HepG2 (cell line): ENCODE data around the gene RMND5A. TPM values are rescaled to one million over a fixed set of nuclear protein-coding genes. Genes with fewer than 3 reads are reported as not detected.

Experiments
- ETV6 ChIP-seq: sonication (generic); formaldehyde crosslinking; conservative IDR thresholded peaks from 2 replicates; pipeline ENCODE4 v1.4.0; 2020; ENCODE audit warnings: missing genetic modification reagents
- MAF1 ChIP-seq: sonication (generic); formaldehyde crosslinking; IDR thresholded peaks from 2 replicates; pipeline ENCODE4 v1.5.0; 2020; ENCODE audit warnings: missing genetic modification reagents, borderline replicate concordance
- ZNF460 ChIP-seq: sonication (generic); formaldehyde crosslinking; IDR thresholded peaks from 2 replicates; pipeline ENCODE4 v1.5.1; 2020; ENCODE audit warnings: missing genetic modification reagents, mild to moderate bottlenecking, borderline replicate concordance
- ZNF577 ChIP-seq: sonication (generic); formaldehyde crosslinking; IDR thresholded peaks from 2 replicates; pipeline ENCODE4 v1.4.0; 2020; ENCODE audit warnings: mild to moderate bottlenecking, low read depth, missing genetic modification reagents, borderline replicate concordance
- polyA plus RNA-seq, 8 experiments: library from polyadenylated mRNA; depleted of rRNA in 3 of 8; stranded (reverse) in 7 of 8; unstranded in 1 of 8; fragments of >200 nt; fragmentation: Illumina TruSeq in 4 of 8; extraction: Trizol in 4 of 8; gene quantifications; 2 replicates each; pipeline versions ENCODE4 v1.2.1 to v1.2.3, GENCODE V29; 2011 to 2016; ENCODE audit warnings: low read depth in 4 of 8, missing spikeins in 1 of 8, mixed read lengths in 1 of 8; ENCODE audit not compliant: insufficient read depth in 1 of 8
- total RNA-seq, 5 experiments: library from RNA; depleted of rRNA; stranded (reverse); fragments of >200 nt; fragmentation: Illumina TruSeq; extraction: Trizol; gene quantifications; 2 replicates each; pipeline ENCODE4 v1.2.3, GENCODE V29; 2016; ENCODE audit warnings: low read depth in 1 of 5
- TF ChIP-seq, protein P1 (sequence below): sonication (generic); formaldehyde crosslinking; IDR thresholded peaks from 2 replicates; pipeline ENCODE4; 2020; ENCODE audit warnings: missing genetic modification reagents, mild to moderate bottlenecking, borderline replicate concordance
- TF ChIP-seq, protein P2 (sequence below): IDR thresholded peaks from 2 replicates; pipeline ENCODE4 v1.6.1; 2016; ENCODE audit warnings: low read depth
- TF ChIP-seq, protein P3 (sequence below): sonication (generic); formaldehyde crosslinking; IDR thresholded peaks from 2 replicates; pipeline ENCODE4 v1.4.0; 2020; ENCODE audit warnings: mild to moderate bottlenecking, missing genetic modification reagents
- TF ChIP-seq, protein P4 (sequence below): sonication (generic); formaldehyde crosslinking; IDR thresholded peaks from 2 replicates; pipeline ENCODE4 v1.4.0; 2020; ENCODE audit warnings: missing genetic modification reagents

RMND5A gene
- total and polyA plus RNA-seq, 2 of the 13 experiments (the other 11 are each of a cell fraction or from before 2014, with no cell fraction given): 31.0 to 66.4 TPM

DNA sequence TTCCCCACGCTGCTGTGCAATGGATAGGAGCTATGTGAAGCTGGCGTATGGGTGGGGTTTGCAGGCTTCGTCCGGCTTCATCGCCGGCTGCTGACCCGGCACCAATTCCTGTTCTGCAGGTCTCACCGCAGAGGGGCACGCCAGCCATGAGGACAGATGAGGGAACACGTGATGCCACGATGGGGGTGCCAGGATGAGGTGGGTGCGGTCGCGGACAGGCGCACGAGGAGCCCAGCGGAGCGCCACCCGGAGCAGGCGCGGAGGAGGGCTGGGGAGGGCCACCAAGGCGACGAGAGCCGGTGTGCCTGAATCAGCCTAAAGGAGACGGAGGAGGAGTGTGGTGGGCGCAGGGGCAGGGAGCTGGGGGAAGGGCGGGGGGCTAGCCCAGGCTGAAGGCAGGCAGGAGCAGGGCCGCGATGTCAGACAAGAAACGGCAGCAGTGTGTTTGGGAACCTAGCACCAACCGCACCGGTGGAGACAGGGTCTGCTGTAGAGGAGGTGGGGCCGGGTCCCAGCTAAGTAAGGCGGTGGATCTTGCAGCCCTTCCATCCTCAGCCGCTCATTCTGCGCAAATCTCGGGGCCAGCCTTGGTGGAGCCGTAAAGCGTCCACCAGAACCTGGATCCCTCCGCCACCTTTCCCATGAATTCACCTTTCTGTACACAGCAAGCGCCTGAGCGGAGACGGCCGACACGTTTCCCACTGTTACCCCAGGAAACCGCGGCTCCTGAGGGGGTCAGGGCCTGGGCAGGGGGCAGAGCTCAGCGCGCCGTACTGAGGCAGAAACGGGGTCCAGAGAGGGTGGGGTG lies 87.6 kb downstream of the RMND5A start (continued):
- TF ChIP-seq, protein P1, sequence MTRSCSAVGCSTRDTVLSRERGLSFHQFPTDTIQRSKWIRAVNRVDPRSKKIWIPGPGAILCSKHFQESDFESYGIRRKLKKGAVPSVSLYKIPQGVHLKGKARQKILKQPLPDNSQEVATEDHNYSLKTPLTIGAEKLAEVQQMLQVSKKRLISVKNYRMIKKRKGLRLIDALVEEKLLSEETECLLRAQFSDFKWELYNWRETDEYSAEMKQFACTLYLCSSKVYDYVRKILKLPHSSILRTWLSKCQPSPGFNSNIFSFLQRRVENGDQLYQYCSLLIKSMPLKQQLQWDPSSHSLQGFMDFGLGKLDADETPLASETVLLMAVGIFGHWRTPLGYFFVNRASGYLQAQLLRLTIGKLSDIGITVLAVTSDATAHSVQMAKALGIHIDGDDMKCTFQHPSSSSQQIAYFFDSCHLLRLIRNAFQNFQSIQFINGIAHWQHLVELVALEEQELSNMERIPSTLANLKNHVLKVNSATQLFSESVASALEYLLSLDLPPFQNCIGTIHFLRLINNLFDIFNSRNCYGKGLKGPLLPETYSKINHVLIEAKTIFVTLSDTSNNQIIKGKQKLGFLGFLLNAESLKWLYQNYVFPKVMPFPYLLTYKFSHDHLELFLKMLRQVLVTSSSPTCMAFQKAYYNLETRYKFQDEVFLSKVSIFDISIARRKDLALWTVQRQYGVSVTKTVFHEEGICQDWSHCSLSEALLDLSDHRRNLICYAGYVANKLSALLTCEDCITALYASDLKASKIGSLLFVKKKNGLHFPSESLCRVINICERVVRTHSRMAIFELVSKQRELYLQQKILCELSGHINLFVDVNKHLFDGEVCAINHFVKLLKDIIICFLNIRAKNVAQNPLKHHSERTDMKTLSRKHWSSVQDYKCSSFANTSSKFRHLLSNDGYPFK (CRISPR knock-in tag): peak; percentile 61
- TF ChIP-seq, protein P2, sequence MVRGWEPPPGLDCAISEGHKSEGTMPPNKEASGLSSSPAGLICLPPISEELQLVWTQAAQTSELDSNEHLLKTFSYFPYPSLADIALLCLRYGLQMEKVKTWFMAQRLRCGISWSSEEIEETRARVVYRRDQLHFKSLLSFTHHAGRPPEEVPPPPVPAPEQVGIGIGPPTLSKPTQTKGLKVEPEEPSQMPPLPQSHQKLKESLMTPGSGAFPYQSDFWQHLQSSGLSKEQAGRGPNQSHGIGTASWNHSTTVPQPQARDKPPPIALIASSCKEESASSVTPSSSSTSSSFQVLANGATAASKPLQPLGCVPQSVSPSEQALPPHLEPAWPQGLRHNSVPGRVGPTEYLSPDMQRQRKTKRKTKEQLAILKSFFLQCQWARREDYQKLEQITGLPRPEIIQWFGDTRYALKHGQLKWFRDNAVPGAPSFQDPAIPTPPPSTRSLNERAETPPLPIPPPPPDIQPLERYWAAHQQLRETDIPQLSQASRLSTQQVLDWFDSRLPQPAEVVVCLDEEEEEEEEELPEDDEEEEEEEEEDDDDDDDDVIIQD: no peak
- TF ChIP-seq ETV6 (CRISPR knock-in tag) (0 out of 2 replicates have a peak, but pooled peaks have one; percentile 61), MAF1 (0 out of 2 replicates have a peak, but pooled peaks have one; percentile 10), ZNF577 (CRISPR knock-in tag) (no peak), ZNF460 (CRISPR knock-in tag) (no peak)
- TF ChIP-seq, protein P3, sequence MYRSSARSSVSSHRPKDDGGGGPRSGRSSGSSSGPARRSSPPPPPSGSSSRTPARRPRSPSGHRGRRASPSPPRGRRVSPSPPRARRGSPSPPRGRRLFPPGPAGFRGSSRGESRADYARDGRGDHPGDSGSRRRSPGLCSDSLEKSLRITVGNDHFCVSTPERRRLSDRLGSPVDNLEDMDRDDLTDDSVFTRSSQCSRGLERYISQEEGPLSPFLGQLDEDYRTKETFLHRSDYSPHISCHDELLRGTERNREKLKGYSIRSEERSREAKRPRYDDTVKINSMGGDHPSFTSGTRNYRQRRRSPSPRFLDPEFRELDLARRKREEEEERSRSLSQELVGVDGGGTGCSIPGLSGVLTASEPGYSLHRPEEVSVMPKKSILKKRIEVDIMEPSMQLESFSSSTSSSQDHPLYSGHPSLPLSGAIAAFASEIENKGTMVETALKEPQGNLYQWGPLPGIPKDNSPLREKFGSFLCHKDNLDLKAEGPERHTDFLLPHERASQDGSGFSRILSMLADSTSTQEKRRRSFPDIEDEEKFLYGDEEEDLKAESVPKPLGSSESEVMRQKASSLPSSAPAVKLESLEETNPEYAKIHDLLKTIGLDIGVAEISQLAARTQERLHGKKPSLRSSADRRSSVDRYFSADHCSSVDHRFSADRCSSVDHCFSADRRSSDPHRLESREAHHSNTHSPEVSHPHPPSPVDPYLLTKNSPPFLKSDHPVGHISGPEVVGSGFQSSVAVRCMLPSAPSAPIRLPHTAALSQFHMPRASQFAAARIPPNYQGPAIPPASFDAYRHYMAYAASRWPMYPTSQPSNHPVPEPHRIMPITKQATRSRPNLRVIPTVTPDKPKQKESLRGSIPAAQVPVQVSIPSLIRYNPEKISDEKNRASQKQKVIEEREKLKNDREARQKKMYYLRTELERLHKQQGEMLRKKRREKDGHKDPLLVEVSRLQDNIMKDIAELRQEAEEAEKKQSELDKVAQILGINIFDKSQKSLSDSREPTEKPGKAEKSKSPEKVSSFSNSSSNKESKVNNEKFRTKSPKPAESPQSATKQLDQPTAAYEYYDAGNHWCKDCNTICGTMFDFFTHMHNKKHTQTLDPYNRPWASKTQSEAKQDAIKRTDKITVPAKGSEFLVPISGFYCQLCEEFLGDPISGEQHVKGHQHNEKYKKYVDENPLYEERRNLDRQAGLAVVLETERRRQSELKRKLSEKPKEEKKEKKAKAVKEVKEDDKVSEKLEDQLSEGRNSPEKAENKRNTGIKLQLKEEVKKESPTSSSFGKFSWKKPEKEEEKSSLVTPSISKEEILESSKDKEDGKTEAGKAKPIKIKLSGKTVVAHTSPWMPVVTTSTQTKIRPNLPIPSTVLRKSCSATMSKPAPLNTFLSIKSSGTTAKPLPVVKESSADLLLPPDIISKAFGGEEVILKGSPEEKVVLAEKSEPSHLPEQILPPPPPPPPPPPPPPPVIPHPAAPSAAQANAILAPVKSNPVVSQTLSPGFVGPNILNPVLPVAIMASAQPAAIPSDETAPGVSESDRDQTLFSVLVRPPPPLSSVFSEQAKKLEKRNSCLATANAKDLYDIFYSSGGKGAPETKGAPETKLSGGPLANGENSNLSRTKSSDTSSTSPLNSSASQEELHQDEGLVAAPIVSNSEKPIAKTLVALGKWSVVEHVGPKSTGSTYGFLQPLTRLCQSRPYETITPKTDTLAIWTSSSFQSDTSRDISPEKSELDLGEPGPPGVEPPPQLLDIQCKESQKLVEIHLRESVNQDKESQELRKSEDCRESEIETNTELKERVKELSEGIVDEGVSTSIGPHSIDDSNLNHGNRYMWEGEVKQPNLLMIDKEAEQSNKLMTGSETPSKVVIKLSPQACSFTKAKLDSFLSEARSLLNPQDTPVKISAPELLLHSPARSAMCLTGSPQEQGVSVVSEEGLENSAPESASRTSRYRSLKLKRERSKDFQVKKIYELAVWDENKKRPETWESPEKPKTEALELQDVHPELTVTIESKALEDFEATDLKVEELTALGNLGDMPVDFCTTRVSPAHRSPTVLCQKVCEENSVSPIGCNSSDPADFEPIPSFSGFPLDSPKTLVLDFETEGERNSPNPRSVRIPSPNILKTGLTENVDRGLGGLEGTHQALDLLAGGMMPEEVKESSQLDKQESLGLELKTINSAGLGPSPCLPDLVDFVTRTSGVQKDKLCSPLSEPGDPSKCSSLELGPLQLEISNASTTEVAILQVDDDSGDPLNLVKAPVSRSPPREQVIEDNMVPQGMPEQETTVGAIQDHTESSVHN (CRISPR knock-in tag): peak; percentile 72; the same call in 1 of the 2 replicates
- TF ChIP-seq, protein P4, sequence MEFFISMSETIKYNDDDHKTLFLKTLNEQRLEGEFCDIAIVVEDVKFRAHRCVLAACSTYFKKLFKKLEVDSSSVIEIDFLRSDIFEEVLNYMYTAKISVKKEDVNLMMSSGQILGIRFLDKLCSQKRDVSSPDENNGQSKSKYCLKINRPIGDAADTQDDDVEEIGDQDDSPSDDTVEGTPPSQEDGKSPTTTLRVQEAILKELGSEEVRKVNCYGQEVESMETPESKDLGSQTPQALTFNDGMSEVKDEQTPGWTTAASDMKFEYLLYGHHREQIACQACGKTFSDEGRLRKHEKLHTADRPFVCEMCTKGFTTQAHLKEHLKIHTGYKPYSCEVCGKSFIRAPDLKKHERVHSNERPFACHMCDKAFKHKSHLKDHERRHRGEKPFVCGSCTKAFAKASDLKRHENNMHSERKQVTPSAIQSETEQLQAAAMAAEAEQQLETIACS (CRISPR knock-in tag): no peak
